OCI-LY7 (cell line): Measurements from ENCODE around the gene HSPB6. TPM values are rescaled to one million over a fixed set of nuclear protein-coding genes. Genes with fewer than 3 reads are reported as not detected.

ENCODE experiments used
- BruUV-seq: library from RNA; stranded (reverse); fragments of 400-500 nt; replicated peaks from 2 replicates; lab custom pipeline; 2021; lab: Mats Ljungman, UMichigan
- CTCF ChIA-PET: fragments of 300-600 bp; sonication (Branson Sonifier 250); formaldehyde crosslinking; loops from one replicate; lab custom pipeline; 2022; ENCODE audit warnings: antibody characterized with exemption; ENCODE audit not compliant: unreplicated experiment; lab: Charles Lee
- POLR2A ChIA-PET: fragments of 300-600 bp; sonication (Branson Sonifier 250); formaldehyde crosslinking; loops from one replicate; lab custom pipeline; 2022; ENCODE audit warnings: antibody characterized with exemption; lab: Charles Lee
- DNase-seq: peaks from one replicate; pipeline ENCODE4 v3.0.0-alpha.2; 2015; ENCODE audit warnings: low spot score
- H2AFZ ChIP-seq: fragments of 200-600 bp; sonication (generic), shearing (Covaris generic); 2 replicates; pipeline ENCODE4 v1.6.1; 2014; ENCODE audit warnings: mild to moderate bottlenecking, antibody characterized with exemption, low read length, moderate library complexity
- H3K27ac ChIP-seq: fragments of 200-600 bp; sonication (generic); 2 replicates; pipeline ENCODE4 v1.5.1; 2014; ENCODE audit warnings: mixed run types, low read depth, mild to moderate bottlenecking, moderate library complexity, low read length, inconsistent platforms; ENCODE audit not compliant: poor library complexity, severe bottlenecking
- H3K36me3 ChIP-seq: fragments of 200-600 bp; sonication (generic); 2 replicates; pipeline ENCODE4 v1.6.1; 2014; ENCODE audit warnings: mild to moderate bottlenecking, antibody characterized with exemption, low read length, moderate library complexity, mixed read lengths; ENCODE audit not compliant: insufficient read depth
- H3K4me1 ChIP-seq: fragments of 200-600 bp; sonication (generic); 2 replicates; pipeline ENCODE4 v1.5.1; 2014; ENCODE audit warnings: mild to moderate bottlenecking, low read length; ENCODE audit not compliant: insufficient read depth, poor library complexity, severe bottlenecking
- H3K4me2 ChIP-seq: fragments of 200-600 bp; sonication (generic); 2 replicates; pipeline ENCODE4 v1.6.1; 2014; ENCODE audit warnings: mild to moderate bottlenecking, low read length
- H3K4me3 ChIP-seq: fragments of 200-600 bp; sonication (generic); 2 replicates; pipeline ENCODE4 v1.5.1; 2014; ENCODE audit warnings: mild to moderate bottlenecking, low read depth, low read length; ENCODE audit not compliant: poor library complexity, severe bottlenecking
- H3K79me2 ChIP-seq: fragments of 200-600 bp; sonication (generic); 2 replicates; pipeline ENCODE4 v1.6.1; 2016; ENCODE audit warnings: low read depth, mild to moderate bottlenecking, low read length, moderate library complexity, mixed read lengths; ENCODE audit not compliant: insufficient read depth
- H3K9me2 ChIP-seq: fragments of 200-600 bp; sonication (generic); 2 replicates; pipeline ENCODE4 v1.6.1; 2016; ENCODE audit warnings: mild to moderate bottlenecking, low read length, mixed read lengths; ENCODE audit not compliant: insufficient read depth
- H3K9me3 ChIP-seq: fragments of 200-600 bp; sonication (generic); 2 replicates; pipeline ENCODE4 v1.6.1; 2014; ENCODE audit warnings: mild to moderate bottlenecking, mixed run types, low read length, mixed read lengths
- H4K20me1 ChIP-seq: fragments of 200-600 bp; sonication (generic); 2 replicates; pipeline ENCODE4 v1.6.1; 2014; ENCODE audit warnings: mild to moderate bottlenecking, antibody characterized with exemption, low read length, moderate library complexity, mixed read lengths; ENCODE audit not compliant: insufficient read depth
- EZH2phosphoT487 ChIP-seq: fragments of 200-600 bp; sonication (generic); IDR thresholded peaks from 2 replicates; pipeline ENCODE4 v1.6.1; 2018; ENCODE audit warnings: low read depth, borderline replicate concordance, mild to moderate bottlenecking, mixed run types, antibody characterized with exemption, low read length, moderate library complexity, mixed read lengths
- intact Hi-C: fragments of 100-400 bp; cut with micrococcal nuclease; formaldehyde crosslinking; loops from one replicate; pipeline ENCODE4 v1.10.0; 2022; ENCODE audit not compliant: unreplicated experiment
- total RNA-seq, 2 experiments: library from RNA; depleted of rRNA in 1 of 2; stranded (reverse); fragments of >200 nt in 1 of 2; shearing (Covaris generic) in 1 of 2; gene quantifications; 2 replicates each; pipeline ENCODE4 v1.2.3, GENCODE V29; 2014 to 2022
- TF ChIP-seq, protein P1 (sequence below): fragments of 200-600 bp; sonication (generic); conservative IDR thresholded peaks from 2 replicates; pipeline ENCODE4 v1.5.1; 2014; ENCODE audit warnings: mild to moderate bottlenecking, antibody characterized with exemption, low read length, moderate library complexity, mixed read lengths

Gene HSPB6
- total RNA-seq, 2 experiments from 2014 or later: 1.7 TPM; not detected in 1

DNA sequence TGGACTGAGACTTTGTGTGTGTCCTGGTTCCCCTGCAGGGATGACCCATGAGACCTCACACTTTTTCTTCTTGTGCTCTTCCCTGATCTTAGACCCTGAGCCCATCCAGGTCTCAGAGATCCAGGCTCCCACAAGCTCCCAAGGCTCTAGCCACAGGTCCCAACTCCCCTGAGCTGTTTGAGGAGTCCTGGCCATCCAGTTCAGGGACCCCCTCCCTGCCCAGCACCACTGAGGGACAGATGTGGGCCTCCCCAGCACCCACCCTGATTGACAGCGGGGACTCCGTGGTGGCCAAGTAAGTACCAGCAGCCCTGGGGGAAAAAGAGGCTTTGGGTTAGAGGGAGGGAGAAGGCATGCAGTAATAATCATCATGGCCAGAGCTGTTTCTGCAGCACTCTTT lies 2.9 kb upstream of the HSPB6 start:
- CTCF ChIA-PET: no interaction called here
- Histone ChIP-seq H3K36me3 (peaks cover 38% of the 10 kb centered on the region), H3K4me2 (peak overlapping the region; percentile 73), H2AFZ (no peak overlapping the region), H3K79me2 (peaks cover 13% of the 10 kb centered on the region; the same call in 1 of the 2 replicates), H3K9me2 (no peaks in the 10 kb centered on the region), H4K20me1 (no peaks in the 10 kb centered on the region), H3K4me1 (peaks cover 21% of the 10 kb centered on the region), H3K27ac (no peak overlapping the region), H3K4me3 (no peak overlapping the region), H3K9me3 (0 out of 2 replicates have a peak, but pooled peaks cover 8% of the 10 kb centered on the region)
- POLR2A ChIA-PET: no interaction called here
- BruUV-seq: no TSS peak
- intact Hi-C loops: loop anchor here (5.0 kb wide), 2 partner anchors 42 to 143 kb away; partner anchors contain the start of genes HCST, KMT2B and NFKBID
- TF ChIP-seq, protein P1, sequence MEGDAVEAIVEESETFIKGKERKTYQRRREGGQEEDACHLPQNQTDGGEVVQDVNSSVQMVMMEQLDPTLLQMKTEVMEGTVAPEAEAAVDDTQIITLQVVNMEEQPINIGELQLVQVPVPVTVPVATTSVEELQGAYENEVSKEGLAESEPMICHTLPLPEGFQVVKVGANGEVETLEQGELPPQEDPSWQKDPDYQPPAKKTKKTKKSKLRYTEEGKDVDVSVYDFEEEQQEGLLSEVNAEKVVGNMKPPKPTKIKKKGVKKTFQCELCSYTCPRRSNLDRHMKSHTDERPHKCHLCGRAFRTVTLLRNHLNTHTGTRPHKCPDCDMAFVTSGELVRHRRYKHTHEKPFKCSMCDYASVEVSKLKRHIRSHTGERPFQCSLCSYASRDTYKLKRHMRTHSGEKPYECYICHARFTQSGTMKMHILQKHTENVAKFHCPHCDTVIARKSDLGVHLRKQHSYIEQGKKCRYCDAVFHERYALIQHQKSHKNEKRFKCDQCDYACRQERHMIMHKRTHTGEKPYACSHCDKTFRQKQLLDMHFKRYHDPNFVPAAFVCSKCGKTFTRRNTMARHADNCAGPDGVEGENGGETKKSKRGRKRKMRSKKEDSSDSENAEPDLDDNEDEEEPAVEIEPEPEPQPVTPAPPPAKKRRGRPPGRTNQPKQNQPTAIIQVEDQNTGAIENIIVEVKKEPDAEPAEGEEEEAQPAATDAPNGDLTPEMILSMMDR: no peak
- TF ChIP-seq EZH2phosphoT487: no peak
- no peak for DNase-seq

DNA sequence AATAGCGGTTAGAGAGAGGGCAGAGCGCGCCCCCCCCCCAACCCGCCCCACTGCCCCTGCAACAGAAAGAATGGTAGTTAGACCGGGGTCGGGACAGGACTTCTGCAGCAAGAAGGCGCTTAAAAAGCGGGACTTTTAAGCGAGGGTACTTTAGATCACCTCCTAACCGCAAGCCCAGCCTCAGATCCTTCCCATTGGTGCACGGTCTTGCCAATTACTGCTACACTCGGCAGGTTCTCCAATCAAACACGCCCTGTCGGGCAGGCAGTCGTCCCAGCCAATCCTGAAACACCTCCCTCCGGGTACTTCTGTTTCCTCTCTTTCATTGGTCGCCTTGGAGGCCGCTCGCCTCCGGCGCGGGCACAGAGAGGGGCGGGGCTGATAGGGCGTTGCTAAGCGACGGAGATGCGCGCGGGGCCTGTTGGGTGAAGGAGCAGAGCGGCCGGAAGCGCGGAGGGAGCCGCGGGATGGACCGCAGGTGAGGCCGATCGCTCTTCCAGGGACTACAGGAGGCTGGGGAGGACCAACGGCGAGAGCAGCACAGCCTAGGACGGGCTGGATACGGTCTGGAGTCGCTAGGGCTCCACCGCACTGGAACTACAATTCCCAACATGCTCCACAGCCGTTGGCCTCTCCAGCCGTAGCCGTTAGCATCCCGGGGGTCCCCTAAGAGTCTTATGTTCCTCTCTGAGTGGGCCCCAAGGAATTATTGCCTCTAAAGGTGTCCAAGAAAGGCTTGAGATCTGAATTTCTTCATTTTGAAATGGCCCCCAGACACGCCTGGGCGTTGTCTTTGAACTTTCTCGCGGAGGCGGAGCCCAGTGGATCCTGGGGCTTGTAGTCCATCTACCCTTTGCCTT lies 1.1 kb upstream of the HSPB6 start, which contains the start of gene PROSER3:
TSS of gene PROSER3 (plus strand) at position 428 of the 860 bp plus-strand sequence. CDS start at position 468, 40 bp downstream.
- TF ChIP-seq, protein P1: no peak
- no peak for TF ChIP-seq EZH2phosphoT487
- Histone ChIP-seq H3K4me1 (peaks cover 21% of the 10 kb centered on the region), H3K4me2 (peak within 1 kb of the TSS; percentile 73), H3K4me3 (peak within 1 kb of the TSS; percentile 96), H3K9me2 (no peaks in the 10 kb centered on the region), H3K79me2 (peaks cover 13% of the 10 kb centered on the region; the same call in 1 of the 2 replicates), H4K20me1 (no peaks in the 10 kb centered on the region), H3K9me3 (0 out of 2 replicates have a peak, but pooled peaks cover 8% of the 10 kb centered on the region), H3K27ac (peak within 1 kb of the TSS; percentile 82), H3K36me3 (peaks cover 30% of the 10 kb centered on the region), H2AFZ (peak within 1 kb of the TSS; percentile 84; the same call in 1 of the 2 replicates)
- DNase-seq: peak; percentile 99
- POLR2A ChIA-PET: no interaction called here
- intact Hi-C loops: loop anchor here (1.0 to 5.0 kb wide), 4 partner anchors 10 to 173 kb away; partner anchors contain the start of genes HCST, KMT2B, LIN37 and NFKBID
- CTCF ChIA-PET: no interaction called here
- TSS peak; percentile 86 for BruUV-seq
